PFSK-1 (cell line): ENCODE results near the gene ARF4.

Source experiments
- FOXP2 ChIP-seq: optimal IDR thresholded peaks from 2 replicates; pipeline ENCODE3; 2011; ENCODE audit warnings: borderline replicate concordance, control low read depth, inconsistent platforms; ENCODE audit not compliant: insufficient read depth; ENCODE audit errors: extremely low read length, extremely low read depth
- POLR2AphosphoS5 ChIP-seq: IDR thresholded peaks from 2 replicates; pipeline ENCODE4 v1.6.1; 2012; ENCODE audit warnings: low read depth, mild to moderate bottlenecking, control low read depth, low read length, moderate library complexity
- REST ChIP-seq, 2 experiments: IDR thresholded peaks; 2 replicates each; pipeline versions ENCODE4 v1.6.1 to v1.8.0; 2011 to 2012; ENCODE audit warnings: low read depth in 2 of 2, low read length in 2 of 2, control low read depth in 1 of 2, inconsistent platforms in 1 of 2, mild to moderate bottlenecking in 1 of 2, moderate library complexity in 1 of 2; ENCODE audit not compliant: insufficient read depth in 1 of 2
- SIN3A ChIP-seq: IDR thresholded peaks from 2 replicates; pipeline ENCODE4 v1.6.1; 2012; ENCODE audit warnings: mild to moderate bottlenecking, low read length, moderate library complexity, borderline replicate concordance; ENCODE audit not compliant: insufficient read depth
- TAF1 ChIP-seq: IDR thresholded peaks from 2 replicates; pipeline ENCODE4 v1.6.1; 2012; ENCODE audit warnings: low read length, control low read depth, borderline replicate concordance; ENCODE audit not compliant: insufficient read depth

GRCh38 chr3:57617739-57618138 is 20.6 kb upstream of the ARF4 start:
- no peak for TF ChIP-seq POLR2AphosphoS5
- no peak for TF ChIP-seq TAF1
- no peak for TF ChIP-seq REST (IDR thresholded peaks at IDR 0.05; ENCODE audit: insufficient read depth in 1 of 2, low read depth in 2 of 2, low read length in 2 of 2)
- no peak for TF ChIP-seq SIN3A
- no peak for TF ChIP-seq FOXP2
